Activated CD4-positive, alpha-beta T cell treated with anti-CD3 and anti-CD28 coated beads, Interleukin-2, amount 10 ng/mL, durations not matched to agents 7 days and 5 days (primary cell): Measurements from ENCODE around the gene RAB11FIP4. TPM values are rescaled to one million over a fixed set of nuclear protein-coding genes. Genes with fewer than 3 reads are reported as not detected.

Experiments used
- CTCF ChIA-PET: fragments of 350-600 bp; sonication (Branson Sonifier 250); formaldehyde crosslinking; loops from one replicate; lab custom pipeline; 2021; ENCODE audit warnings: antibody characterized with exemption; lab: Charles Lee
- POLR2A ChIA-PET: fragments of 350-600 bp; sonication (Branson Sonifier 250); formaldehyde crosslinking; loops from one replicate; lab custom pipeline; 2021; ENCODE audit warnings: antibody characterized with exemption; lab: Charles Lee
- DNase-seq: peaks from one replicate; pipeline ENCODE4 v3.0.0-alpha.2; 2020
- H3K27ac Mint-ChIP-seq: one replicate; pipeline ENCODE4 v1.8.0; 2021; ENCODE audit warnings: mild to moderate bottlenecking, moderate library complexity, mixed read lengths
- H3K27me3 Mint-ChIP-seq: one replicate; pipeline ENCODE4 v1.8.0; 2021; ENCODE audit warnings: mixed read lengths
- H3K36me3 Mint-ChIP-seq: one replicate; pipeline ENCODE4 v1.8.0; 2021; ENCODE audit warnings: low read depth, mixed read lengths
- H3K4me1 Mint-ChIP-seq: one replicate; pipeline ENCODE4 v1.8.0; 2021; ENCODE audit warnings: mixed read lengths
- H3K4me3 Mint-ChIP-seq: one replicate; pipeline ENCODE4 v1.8.0; 2021; ENCODE audit warnings: mild to moderate bottlenecking, moderate library complexity, mixed read lengths
- H3K9me3 Mint-ChIP-seq: one replicate; pipeline ENCODE4 v1.8.0; 2021; ENCODE audit warnings: mixed read lengths
- total RNA-seq, 2 experiments: library from RNA; stranded (reverse); gene quantifications; one replicate each; pipeline ENCODE4 v1.2.3, GENCODE V29; 2021

Gene RAB11FIP4
- total RNA-seq, 2 experiments from 2014 or later: 34.4 to 35.5 TPM

DNA sequence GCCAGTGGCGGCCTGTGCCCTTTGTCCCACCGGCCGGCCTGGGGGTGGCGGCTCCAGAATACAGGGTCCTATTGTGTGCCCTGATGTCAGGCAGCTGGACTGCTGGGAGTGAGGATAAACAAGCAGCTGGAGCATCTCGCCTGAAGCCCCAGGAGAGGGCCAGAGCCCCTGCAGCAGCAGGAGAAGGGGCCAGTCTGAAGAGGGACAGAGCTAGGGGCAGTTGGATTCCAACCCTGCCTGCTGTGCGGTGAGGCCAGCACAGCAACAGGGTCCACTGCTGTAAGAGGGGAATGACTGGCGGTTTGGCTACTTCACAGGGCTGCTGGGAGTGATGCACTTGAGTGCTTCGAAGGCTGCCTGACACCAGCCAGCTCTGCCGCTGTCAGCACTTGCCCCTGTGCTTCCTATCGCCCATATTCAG lies 25.0 kb downstream of the RAB11FIP4 start:
- DNase-seq: no peak
- H3K27me3 Mint-ChIP-seq: no peaks in the 10 kb centered on the region
- H3K4me1 Mint-ChIP-seq: no peaks in the 10 kb centered on the region
- H3K36me3 Mint-ChIP-seq: no peaks in the 10 kb centered on the region
- H3K27ac Mint-ChIP-seq: no peak overlapping the region
- CTCF ChIA-PET: no interaction called here
- H3K4me3 Mint-ChIP-seq: no peak overlapping the region
- no peaks in the 10 kb centered on the region for H3K9me3 Mint-ChIP-seq
- POLR2A ChIA-PET: no interaction called here

DNA sequence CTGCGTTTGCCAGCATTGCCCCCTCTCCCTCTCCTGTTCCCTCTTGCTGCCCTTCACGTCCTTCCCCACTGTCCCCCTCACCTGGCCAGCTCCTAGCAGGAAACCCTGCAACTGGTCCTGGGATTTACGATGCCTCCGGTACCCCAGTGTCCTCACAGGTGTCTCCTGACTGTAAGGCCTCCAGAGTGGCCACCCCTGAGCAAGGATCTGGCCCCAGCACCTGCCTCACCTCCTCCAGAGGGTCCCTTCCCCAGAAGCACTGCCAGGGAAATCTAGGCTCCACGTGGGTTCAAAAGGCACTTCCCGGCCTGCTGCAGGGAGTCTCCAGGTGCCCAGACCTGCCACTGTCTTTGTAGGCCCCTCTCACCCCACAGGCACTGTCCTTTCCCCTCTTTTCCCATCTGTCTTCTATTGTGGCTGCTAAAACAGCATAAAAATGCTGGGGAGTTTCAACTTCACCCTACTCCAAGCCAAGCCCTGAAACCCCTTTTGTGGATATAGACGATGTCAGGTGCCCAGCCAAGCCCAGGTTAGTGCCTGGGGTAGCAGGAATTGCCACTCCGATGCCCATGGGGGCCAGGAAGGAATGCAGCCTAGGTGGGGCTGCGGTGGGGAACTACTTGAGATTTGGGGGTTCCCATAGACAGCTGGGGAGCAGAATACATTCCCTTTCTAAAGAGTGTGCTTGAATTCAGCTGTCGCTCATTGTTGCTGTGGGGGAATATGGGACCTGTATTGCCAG lies 25.7 kb downstream of the RAB11FIP4 start:
- H3K4me3 Mint-ChIP-seq: no peak overlapping the region
- H3K4me1 Mint-ChIP-seq: no peaks in the 10 kb centered on the region
- H3K27ac Mint-ChIP-seq: no peak overlapping the region
- POLR2A ChIA-PET: no interaction called here
- H3K36me3 Mint-ChIP-seq: no peaks in the 10 kb centered on the region
- CTCF ChIA-PET: no interaction called here
- no peaks in the 10 kb centered on the region for H3K9me3 Mint-ChIP-seq
- peaks cover 1% of the 10 kb centered on the region for H3K27me3 Mint-ChIP-seq
- DNase-seq: no peak

DNA sequence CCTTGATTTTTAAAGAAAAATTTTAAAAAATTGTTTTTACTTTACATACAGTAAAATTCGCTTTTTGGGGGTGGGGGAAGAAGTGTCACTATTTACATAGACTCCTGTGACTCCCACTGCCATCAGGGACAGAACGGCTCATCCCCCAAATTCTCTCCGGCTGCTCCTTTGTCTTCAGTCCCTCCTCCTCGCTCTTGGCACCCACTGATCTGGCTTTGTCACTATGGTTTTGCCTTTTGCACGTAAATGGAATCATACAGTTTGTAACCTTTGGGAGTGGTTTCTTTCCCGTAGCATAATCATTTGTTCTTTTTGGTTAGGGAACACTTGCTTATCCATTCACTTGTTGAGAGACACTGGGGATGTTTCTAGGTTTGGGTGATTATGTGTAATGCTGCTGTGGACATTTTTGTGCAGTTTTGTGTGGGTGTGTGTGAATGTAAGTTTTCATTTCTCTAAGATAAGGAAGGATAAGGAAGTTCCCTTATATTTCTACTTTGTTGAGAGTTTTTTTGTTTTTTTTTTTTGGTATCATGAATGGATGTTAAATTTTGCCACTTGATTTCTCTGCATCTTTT lies 27.4 kb downstream of the RAB11FIP4 start:
- ChIA-PET CTCF (no interaction called here), POLR2A (no interaction called here)
- Mint-ChIP-seq H3K27me3 (peaks cover 3% of the 10 kb centered on the region), H3K36me3 (no peaks in the 10 kb centered on the region), H3K4me1 (no peaks in the 10 kb centered on the region), H3K9me3 (no peaks in the 10 kb centered on the region), H3K27ac (no peak overlapping the region), H3K4me3 (no peak overlapping the region)
- no peak for DNase-seq

DNA sequence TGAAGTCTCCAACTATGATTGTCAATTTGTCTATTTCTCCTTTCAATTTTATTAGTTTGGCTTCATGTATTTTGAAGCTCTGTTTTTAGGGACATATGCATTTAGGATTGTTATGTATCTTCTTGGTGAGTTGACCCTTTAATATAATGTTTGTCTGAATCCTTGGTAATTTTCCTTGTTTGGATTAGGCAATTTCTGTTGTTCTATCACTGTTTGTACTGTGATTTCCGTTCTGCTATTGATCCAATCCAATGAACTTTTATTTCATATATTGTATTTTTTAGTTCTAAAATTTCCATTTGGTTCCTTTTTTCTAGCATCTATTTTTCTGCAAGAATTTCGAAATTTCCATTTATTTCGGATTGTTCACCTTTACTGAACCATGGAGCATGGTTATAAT lies 31.0 kb downstream of the RAB11FIP4 start:
- H3K27me3 Mint-ChIP-seq: peaks cover 3% of the 10 kb centered on the region
- CTCF ChIA-PET: interaction anchor here (1.0 kb wide), 1 partner anchor 103 kb away, joined by 3 read pairs; no protein-coding TSS in a partner anchor

DNA sequence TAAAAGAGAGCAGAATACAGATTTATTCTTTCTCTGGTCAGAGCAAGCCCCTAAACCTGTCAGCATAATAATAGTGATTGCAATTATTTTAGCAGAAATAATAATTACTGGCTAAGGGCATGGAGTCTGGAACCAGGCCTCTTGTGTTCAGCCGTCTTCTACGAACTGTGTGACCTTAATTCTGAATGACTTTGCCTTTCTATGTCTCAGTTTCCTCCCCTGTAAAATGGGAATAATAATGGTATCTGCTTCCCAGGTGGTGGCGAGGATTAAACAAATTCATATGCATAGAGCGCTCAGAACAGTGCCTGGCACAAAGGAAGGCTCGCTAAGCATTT lies 33.4 kb downstream of the RAB11FIP4 start:
- Mint-ChIP-seq H3K9me3 (peaks cover 2% of the 10 kb centered on the region), H3K27ac (no peak overlapping the region), H3K36me3 (no peaks in the 10 kb centered on the region), H3K4me3 (no peak overlapping the region), H3K4me1 (no peaks in the 10 kb centered on the region), H3K27me3 (peaks cover 5% of the 10 kb centered on the region)
- POLR2A ChIA-PET: no interaction called here
- no peak for DNase-seq
- CTCF ChIA-PET: no interaction called here

More for the DNA sequence above, 31.0 kb downstream of the RAB11FIP4 start:
- peaks cover 2% of the 10 kb centered on the region for H3K9me3 Mint-ChIP-seq
- DNase-seq: no peak
- no peak overlapping the region for H3K27ac Mint-ChIP-seq
- H3K4me1 Mint-ChIP-seq: no peaks in the 10 kb centered on the region
- H3K36me3 Mint-ChIP-seq: no peaks in the 10 kb centered on the region
- POLR2A ChIA-PET: no interaction called here
- no peak overlapping the region for H3K4me3 Mint-ChIP-seq

DNA sequence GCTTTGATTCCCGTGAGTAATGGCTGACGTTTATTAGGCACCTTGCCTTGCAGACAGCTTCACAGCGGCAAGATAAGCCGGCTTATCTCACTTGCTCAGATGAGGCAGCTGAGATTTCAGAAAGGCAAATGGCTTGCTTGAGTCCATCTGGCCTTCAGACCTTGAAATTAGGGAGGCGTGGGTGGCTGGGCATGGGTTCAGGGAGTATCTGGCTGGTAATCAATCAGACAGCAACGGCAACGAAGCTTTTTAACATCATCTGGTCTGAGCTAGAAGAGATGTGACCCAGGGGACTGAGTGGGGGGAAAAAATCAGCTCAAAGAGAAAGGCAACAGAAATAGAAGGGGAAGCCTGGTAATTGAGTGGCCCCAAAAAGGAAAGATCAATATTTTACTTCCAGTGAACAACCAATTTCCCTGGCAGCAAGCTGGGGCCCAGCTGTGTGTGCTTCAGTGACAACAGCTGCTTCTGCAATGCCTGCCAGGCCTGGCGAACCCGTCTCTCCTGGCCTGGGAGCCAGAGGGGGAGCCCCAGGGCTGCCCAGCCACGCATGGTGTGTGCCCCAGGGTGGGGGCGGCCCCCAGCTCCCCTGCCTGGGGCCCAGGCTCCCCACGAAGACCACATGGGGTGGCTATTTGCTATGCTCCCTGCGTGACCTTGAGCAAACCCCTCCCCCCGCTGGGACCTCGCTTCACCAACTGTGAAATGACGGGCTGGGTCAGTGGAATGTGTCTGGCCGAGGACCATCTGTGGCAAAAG lies 34.0 kb downstream of the RAB11FIP4 start:
- H3K9me3 Mint-ChIP-seq: peaks cover 2% of the 10 kb centered on the region
- no peak for DNase-seq
- no peaks in the 10 kb centered on the region for H3K36me3 Mint-ChIP-seq
- CTCF ChIA-PET: no interaction called here
- H3K27ac Mint-ChIP-seq: no peak overlapping the region
- no peaks in the 10 kb centered on the region for H3K4me1 Mint-ChIP-seq
- POLR2A ChIA-PET: no interaction called here
- H3K4me3 Mint-ChIP-seq: no peak overlapping the region
- H3K27me3 Mint-ChIP-seq: peaks cover 8% of the 10 kb centered on the region

DNA sequence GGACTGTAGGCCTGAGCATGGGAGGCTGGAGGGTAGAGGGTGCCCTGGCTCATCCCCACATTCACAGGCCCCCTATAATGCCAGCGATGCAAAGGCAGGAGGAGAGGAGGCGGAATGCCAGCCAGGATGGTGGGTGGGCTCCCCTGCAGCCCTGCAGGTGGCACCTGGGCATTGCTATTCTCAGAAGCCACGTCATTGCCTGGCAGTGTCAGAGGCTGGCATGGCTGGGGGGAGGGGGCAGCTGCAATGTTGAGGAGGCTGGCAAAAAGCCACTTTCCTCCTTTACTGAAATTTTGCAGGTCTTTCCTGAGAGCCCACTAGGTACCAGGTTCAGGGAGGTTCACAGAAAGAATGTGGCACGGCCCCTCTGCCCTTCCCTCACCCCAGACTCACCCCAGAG lies 36.2 kb downstream of the RAB11FIP4 start:
- no peak for DNase-seq
- Mint-ChIP-seq H3K27me3 (peaks cover 14% of the 10 kb centered on the region), H3K4me1 (peaks cover 3% of the 10 kb centered on the region), H3K27ac (no peak overlapping the region), H3K9me3 (peaks cover 2% of the 10 kb centered on the region), H3K4me3 (no peak overlapping the region), H3K36me3 (no peaks in the 10 kb centered on the region)
- POLR2A ChIA-PET: no interaction called here
- CTCF ChIA-PET: interaction anchor here (0.6 to 0.9 kb wide), 2 partner anchors 13 to 73 kb away, joined by 3 read pairs; no protein-coding TSS in a partner anchor

DNA sequence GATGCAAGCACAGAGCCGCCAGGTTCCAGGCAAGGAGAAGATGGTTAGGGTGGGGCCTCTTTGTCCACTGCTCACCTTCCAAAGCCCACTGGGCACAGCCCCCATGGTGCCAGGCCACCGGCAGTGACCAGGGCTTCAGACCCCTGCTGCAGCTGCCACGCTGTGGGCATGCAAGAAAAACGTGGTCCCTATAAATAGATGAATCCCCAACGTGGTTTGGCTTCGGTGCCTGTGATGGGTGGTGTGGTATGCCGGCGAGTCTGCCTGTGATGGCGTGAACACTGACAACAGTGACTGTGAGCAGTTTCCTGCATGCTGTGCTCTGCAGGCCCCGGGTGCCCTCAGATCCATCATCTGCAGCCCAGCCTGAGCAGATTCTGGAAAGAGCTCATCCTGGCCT lies 36.6 kb downstream of the RAB11FIP4 start:
- Mint-ChIP-seq H3K27me3 (peaks cover 14% of the 10 kb centered on the region), H3K4me3 (no peak overlapping the region), H3K4me1 (peaks cover 7% of the 10 kb centered on the region), H3K9me3 (peaks cover 2% of the 10 kb centered on the region), H3K36me3 (no peaks in the 10 kb centered on the region), H3K27ac (no peak overlapping the region)
- CTCF ChIA-PET: interaction anchor here (0.6 to 0.9 kb wide), 2 partner anchors 14 to 73 kb away, joined by 3 read pairs; no protein-coding TSS in a partner anchor
- POLR2A ChIA-PET: no interaction called here
- DNase-seq: no peak

DNA sequence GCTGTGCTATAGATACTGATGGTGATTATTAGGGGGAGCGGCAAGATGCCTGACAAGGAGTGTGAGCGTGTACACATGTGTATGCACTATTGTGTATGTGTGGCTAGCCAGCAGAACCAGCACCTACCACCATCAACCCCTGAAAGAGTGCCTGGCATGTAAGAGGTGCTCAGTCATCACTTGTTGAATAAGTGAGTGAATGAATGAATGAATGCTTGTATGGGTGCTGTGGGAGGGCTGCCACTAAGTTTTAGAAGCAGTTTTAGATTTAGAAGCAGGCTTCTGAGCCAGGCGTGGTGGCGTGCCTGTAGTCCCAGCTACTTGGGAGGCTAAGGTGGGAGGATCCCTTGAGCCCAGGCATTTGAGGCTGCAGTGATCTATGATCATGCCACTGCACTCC lies 37.0 kb downstream of the RAB11FIP4 start:
- peaks cover 2% of the 10 kb centered on the region for H3K9me3 Mint-ChIP-seq
- no peaks in the 10 kb centered on the region for H3K36me3 Mint-ChIP-seq
- H3K27ac Mint-ChIP-seq: no peak overlapping the region
- H3K4me3 Mint-ChIP-seq: no peak overlapping the region
- ChIA-PET POLR2A (no interaction called here), CTCF (interaction anchor here (0.6 to 1.5 kb wide), 3 partner anchors 9 to 72 kb away, joined by 3 to 4 read pairs (median 3); no protein-coding TSS in a partner anchor)
- DNase-seq: no peak
- peaks cover 14% of the 10 kb centered on the region for H3K27me3 Mint-ChIP-seq
- H3K4me1 Mint-ChIP-seq: peaks cover 11% of the 10 kb centered on the region

DNA sequence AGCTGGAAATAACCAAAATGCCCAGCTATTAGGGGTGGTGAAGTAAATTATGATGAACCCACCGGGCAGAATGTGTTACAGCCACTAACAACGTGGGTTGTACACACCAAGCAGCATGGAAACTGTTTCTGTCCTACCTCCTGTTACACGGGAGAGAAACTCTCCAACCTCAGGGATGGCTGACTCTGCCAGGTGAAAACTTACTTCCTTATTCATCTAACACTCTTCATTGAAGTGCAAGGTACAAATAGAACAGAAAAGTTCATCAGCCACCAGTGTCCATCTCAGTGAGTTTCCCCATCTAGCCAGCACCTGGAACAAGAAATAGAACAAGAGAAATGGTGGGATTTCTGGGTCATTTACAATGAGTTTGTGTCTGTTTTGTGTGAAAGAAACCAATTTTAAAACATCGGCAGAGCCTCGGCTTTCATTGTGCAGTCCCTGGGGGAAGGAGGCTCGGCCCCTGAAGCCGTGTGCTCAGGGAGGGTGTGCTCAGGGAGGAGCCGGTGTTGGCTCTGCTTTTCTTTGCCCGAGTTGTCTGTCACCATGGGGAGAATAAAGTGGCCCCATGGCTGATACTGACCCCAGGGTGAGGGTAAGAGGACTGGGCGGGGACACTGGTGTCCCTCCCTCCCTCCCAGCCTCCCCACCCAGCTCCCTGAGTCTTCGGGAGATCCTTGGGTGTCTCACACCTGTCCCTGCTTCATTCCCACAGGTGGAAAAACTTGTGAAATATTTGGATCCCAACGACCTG lies 39.8 kb downstream of the RAB11FIP4 start:
- ChIA-PET CTCF (no interaction called here), POLR2A (no interaction called here)
- H3K4me3 Mint-ChIP-seq: no peak overlapping the region
- peaks cover 22% of the 10 kb centered on the region for H3K4me1 Mint-ChIP-seq
- H3K36me3 Mint-ChIP-seq: no peaks in the 10 kb centered on the region
- H3K9me3 Mint-ChIP-seq: no peaks in the 10 kb centered on the region
- no peak overlapping the region for H3K27ac Mint-ChIP-seq
- DNase-seq: no peak
- peaks cover 19% of the 10 kb centered on the region for H3K27me3 Mint-ChIP-seq

DNA sequence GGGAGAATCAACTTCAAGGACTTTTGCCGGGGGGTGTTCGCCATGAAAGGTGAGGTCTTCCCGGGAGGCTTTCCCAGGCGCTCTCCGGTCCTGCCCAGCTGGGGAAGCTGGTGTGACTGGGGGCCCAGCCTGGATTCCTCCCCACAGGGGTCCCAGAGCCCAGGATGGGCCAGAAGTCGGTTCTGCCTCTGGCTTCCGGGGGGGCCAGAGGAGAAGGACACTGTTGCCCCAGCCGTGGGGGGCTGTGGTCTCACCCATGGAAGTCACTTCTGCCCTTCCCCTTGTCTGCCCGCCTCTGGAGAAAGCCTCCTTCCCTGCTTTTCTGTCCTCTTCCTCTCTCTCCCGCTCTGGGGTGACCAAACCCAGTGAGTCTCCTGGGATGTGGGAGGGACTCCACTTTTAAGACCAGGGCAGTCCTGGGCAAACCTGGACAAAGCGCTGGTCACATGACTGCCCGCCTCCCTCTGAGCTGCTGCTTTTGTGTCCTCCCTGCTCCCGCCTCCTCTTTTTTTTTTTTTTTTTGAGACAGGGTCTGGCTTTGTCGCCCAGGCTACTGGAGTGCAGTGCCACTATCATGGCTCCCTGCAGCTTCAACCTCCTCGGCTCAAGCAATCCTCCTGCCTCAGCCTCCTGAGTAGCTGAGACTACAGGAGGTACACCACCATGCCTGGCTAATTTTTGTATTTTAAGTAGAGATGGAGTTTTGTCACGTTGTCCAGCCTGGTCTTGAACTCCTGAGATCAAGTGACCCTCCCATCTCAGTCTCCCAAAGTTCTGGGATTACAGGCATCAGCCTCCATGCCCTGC lies 40.6 kb downstream of the RAB11FIP4 start:
- Mint-ChIP-seq H3K27me3 (peaks cover 19% of the 10 kb centered on the region), H3K36me3 (no peaks in the 10 kb centered on the region), H3K4me3 (no peak overlapping the region), H3K27ac (no peak overlapping the region), H3K4me1 (peaks cover 22% of the 10 kb centered on the region), H3K9me3 (no peaks in the 10 kb centered on the region)
- ChIA-PET CTCF (interaction anchor here (1.1 kb wide), 1 partner anchor 35 kb away, joined by 3 read pairs; no protein-coding TSS in a partner anchor), POLR2A (no interaction called here)
- no peak for DNase-seq
